HG02610 (cell line): ENCODE results near the gene SLC6A1.

Experiments used
- ATAC-seq: cut with Tn5 transposase; IDR thresholded peaks from one replicate; pipeline ENCODE4 v1.9.1; 2021; ENCODE audit warnings: mild to moderate bottlenecking, moderate library complexity; ENCODE audit not compliant: unreplicated experiment

The SLC6A1 gene

GRCh38 chr3:11015369-11015768, 22.8 kb downstream of the SLC6A1 start:
- ATAC-seq, result no peak

GRCh38 chr3:11016727-11017126, 24.2 kb downstream of the SLC6A1 start:
- no peak for ATAC-seq

GRCh38 chr3:11019116-11019819, 26.7 kb downstream of the SLC6A1 start:
- ATAC-seq, result no peak

GRCh38 chr3:11020764-11021163, 28.2 kb downstream of the SLC6A1 start:
- no peak for ATAC-seq

- no peak for ATAC-seq
Observed at GRCh38 chr3:11021611-11022011, 29.1 kb downstream of the SLC6A1 start.

GRCh38 chr3:11022115-11022514, 29.6 kb downstream of the SLC6A1 start:
- ATAC-seq, result no peak

- no peak for ATAC-seq
Observed at GRCh38 chr3:11024181-11024580, 31.6 kb downstream of the SLC6A1 start.

GRCh38 chr3:11029948-11030347, 37.4 kb downstream of the SLC6A1 start:
- no peak for ATAC-seq

GRCh38 chr3:11033871-11034270, 41.3 kb downstream of the SLC6A1 start:
- no peak for ATAC-seq

- no peak for ATAC-seq
Observed at GRCh38 chr3:11034309-11034985, 41.9 kb downstream of the SLC6A1 start.

GRCh38 chr3:11035757-11036505, 43.4 kb downstream of the SLC6A1 start:
- ATAC-seq, result no peak

GRCh38 chr3:11037241-11037873, 44.8 kb downstream of the SLC6A1 start:
- no peak for ATAC-seq

- ATAC-seq, result no peak
Observed at GRCh38 chr3:11037976-11038375, 45.4 kb downstream of the SLC6A1 start.

GRCh38 chr3:11045536-11045935, 53.0 kb downstream of the SLC6A1 start:
- ATAC-seq, result no peak

GRCh38 chr3:11047500-11047899, 55.0 kb downstream of the SLC6A1 start:
- no peak for ATAC-seq

- ATAC-seq, result no peak
Observed at GRCh38 chr3:11050666-11051323, 58.2 kb downstream of the SLC6A1 start.

- ATAC-seq, result no peak
Observed at GRCh38 chr3:11053926-11054503, 61.5 kb downstream of the SLC6A1 start.

GRCh38 chr3:11054739-11055438, 62.3 kb downstream of the SLC6A1 start:
- no peak for ATAC-seq

GRCh38 chr3:11055496-11055895, 62.9 kb downstream of the SLC6A1 start:
- ATAC-seq, result no peak

GRCh38 chr3:11056531-11057050, 64.0 kb downstream of the SLC6A1 start:
- no peak for ATAC-seq
